GM19395 (cell line): ENCODE measurements around the gene CDC25B.

Experiments
- ATAC-seq: cut with Tn5 transposase; IDR thresholded peaks from one replicate; pipeline ENCODE4 v1.9.1; 2021; ENCODE audit warnings: mild to moderate bottlenecking, moderate library complexity; ENCODE audit not compliant: unreplicated experiment

Gene CDC25B

DNA sequence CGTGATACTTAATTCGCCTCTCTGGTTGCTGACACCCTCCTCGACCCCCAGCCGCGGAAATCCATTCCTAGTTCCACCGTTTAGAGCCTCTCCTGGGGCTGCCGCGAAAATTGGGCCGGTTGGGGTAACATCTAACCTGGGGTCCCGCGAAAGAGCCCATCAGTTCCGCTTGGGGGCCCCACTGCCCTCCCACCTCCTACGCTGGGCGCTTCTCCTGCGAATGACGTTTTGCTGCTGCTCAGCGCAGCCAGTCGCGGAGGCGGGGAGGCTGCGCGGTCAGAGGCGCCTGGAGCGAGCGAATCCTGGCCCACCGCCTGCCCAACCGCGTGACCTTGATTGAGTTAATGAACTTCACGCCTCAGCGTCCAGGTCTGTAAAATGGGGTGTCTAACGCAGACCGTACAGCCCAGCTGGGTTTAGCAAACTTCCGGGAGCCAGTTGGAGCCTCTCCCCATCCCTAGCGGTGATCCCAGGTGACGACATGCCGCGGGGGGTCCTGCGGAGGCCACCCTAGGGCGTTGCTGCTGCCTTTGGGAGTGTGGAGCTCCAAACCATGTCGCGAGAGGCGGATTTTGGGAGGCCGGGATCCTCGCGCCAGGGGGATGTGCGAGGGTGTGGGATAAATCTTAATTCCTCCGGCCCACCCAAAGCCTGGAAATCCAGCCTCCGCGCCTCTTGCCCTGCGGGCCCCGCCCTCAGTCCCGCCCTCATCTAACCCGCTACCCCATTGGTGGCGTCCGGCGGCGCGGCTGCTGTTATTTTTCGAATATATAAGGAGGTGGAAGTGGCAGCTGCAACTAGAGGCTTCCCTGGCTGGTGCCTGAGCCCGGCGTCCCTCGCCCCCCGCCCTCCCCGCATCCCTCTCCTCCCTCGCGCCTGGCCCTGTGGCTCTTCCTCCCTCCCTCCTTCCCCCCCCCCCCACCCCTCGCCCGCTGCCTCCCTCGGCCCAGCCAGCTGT lies at the start of gene CDC25B:
Gene CDC25B (plus strand): TSS at position 800 of the 958 bp plus-strand sequence. CDS start 222 bp downstream, outside the sequence.
- ATAC-seq = peak; percentile 73

DNA sequence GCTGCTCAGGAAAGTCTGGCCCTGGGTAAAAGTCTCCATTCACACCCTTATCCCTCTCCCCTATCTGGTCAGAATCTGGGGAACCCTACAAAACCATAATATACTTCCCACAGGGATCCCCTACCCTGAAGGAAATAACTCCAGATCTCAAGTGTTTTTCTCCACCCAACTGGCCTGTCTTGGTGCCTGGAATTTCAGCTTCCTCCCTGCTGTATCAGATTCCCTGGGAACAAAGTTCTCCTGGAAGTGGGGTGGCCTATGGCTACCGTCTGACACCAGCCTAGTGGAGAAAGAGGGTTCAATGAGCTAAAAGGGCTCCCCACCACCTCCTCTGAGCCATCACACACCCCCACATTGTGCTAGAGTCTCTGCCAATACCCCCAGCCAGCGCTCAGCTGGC lies 48.6 kb upstream of the CDC25B start:
- ATAC-seq = no peak

DNA sequence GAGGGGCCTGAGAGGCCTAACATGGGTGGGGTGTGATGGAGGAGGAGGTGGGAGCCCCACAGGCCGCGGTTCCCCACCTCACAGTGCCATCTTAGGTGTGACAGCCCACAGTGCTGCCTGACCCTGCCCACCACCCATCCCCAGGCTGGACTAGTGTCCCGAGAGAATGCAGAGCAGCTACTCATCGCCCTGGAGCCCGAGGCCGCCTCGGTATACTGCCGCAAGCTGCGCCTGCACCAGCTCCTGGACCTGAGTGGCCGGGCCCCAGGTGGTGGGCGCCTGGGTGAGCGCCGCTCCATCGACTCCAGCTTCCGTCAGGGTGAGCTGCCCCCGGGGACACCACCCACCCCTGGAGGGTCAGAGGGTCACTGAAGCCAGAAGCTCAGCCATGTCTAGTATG lies 48.0 kb upstream of the CDC25B start:
- ATAC-seq = no peak

DNA sequence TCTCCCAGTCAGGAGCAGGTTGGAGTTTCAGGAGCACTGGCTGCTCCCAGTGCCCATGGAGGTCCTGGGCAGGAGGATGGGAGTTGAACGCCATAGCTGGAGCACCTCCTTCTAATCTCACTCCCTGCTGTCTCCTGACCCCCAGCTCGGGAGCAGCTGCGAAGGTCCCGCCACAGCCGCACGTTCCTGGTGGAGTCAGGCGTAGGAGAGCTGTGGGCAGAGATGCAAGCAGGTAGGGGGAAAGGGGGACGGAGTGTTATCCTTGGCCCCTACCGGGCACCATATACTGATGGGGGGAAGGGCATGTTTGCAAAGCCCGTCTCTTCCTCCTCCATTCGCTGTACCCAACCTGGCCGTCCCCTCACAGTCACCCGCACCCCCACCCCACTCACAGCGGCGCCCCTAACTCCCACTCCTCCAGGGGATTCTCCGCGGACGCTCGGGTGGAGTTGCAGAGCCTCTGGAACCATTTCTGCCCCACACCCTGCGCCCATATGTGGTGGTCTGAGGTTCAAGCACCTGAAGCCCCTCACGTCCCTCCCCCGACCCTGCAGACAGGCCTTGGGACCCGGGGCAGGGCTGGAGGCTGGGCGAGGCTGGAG lies 46.9 kb upstream of the CDC25B start:
- ATAC-seq = no peak

DNA sequence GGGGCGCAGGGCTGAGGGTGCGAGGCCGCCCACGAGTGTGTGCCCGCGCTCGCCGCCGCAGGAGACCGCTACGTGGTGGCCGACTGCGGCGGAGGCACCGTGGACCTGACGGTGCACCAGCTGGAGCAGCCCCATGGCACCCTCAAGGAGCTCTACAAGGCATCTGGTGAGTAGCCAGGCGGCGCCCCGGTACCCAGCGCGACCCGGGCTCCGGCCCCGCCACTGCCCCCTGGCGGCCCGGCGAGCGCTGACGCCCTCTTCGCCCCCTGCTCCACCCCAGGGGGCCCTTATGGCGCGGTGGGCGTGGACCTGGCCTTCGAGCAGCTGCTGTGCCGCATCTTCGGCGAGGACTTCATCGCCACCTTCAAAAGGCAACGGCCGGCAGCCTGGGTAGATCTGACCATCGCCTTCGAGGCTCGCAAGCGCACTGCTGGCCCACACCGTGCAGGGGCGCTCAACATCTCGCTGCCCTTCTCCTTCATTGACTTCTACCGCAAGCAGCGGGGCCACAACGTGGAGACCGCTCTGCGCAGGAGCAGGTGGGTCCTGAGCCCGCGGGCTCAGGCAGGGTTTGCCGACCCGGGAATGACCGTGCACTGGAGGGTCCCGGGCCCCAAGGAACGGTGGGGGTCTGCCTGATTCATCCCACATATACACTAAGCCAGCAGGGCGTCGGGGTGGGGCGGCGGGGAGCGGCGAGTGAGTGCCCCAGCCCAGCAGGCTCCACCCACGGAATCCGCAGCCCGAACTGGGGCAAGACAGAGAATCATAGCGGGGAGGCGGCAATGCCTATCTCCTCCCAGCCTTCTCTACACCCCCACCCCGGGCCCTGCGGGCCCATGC lies 46.2 kb upstream of the CDC25B start:
- no peak for ATAC-seq

DNA sequence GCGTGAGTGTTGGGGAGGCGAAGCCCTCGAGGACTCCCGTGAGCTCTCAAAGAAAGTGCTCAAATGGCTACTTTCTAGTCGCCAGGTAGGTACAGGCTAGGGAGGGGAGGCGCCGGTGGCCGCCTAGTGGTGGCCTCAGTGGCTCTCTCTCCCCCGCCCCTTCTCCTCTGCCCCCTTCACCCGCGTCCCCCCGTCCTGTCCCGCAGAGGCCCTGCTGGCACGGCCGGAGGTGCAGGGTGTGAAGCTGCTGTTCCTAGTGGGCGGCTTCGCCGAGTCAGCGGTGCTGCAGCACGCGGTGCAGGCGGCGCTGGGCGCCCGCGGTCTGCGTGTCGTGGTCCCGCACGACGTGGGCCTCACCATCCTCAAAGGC lies 44.8 kb upstream of the CDC25B start:
- no peak for ATAC-seq

DNA sequence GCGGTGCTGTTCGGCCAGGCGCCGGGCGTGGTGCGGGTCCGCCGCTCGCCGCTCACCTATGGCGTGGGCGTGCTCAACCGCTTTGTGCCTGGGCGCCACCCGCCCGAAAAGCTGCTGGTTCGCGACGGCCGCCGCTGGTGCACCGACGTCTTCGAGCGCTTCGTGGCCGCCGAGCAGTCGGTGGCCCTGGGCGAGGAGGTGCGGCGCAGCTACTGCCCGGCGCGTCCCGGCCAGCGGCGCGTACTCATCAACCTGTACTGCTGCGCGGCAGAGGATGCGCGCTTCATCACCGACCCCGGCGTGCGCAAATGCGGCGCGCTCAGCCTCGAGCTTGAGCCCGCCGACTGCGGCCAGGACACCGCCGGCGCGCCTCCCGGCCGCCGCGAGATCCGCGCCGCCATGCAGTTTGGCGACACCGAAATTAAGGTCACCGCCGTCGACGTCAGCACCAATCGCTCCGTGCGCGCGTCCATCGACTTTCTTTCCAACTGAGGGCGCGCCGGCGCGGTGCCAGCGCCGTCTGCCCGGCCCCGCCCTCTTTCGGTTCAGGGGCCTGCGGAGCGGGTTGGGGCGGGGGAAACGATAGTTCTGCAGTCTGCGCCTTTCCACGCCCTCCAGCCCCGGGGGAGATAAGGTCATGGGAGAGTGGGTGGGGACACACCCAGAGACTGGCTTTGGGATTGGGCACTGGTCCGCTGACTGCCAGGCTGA lies 44.3 kb upstream of the CDC25B start:
- no peak for ATAC-seq

DNA sequence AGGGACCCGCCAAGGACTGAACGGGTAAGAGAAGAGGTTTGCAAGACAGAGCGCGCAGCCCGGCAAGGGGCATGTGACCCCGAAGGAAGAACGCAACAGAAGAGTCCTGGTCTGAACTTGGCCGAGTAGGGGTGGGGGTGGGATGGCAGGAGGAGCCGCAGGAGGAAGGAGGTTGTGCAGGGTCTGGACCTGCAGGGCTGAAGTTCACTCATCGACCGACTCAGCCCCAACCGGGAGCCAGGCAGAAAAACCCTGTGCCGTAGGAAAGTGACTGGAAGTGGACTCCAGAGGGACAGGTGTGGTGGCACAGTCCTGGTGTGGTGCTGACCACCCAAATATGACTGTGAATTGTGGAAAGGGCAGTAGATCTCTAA lies 43.7 kb upstream of the CDC25B start:
- no peak for ATAC-seq

DNA sequence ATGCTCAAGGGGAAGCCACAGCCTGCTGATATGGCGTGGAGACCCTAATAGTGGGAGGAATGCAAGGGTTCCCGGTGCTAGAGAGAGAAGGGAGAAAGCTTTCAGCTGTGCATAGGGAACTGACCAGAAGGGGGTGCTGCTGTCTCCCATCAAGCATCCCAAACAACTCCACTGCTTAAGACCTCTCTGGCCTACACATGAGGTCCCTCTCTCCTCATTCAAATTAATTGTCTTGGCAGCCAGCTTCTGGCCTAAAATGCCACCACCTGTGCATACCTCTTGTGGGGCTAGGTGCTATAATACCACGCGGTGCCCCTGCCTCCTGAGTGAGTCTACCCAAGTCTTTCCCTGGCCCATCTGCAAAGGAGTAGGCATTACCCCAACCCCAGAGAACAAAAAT lies 43.0 kb upstream of the CDC25B start:
- ATAC-seq = no peak

DNA sequence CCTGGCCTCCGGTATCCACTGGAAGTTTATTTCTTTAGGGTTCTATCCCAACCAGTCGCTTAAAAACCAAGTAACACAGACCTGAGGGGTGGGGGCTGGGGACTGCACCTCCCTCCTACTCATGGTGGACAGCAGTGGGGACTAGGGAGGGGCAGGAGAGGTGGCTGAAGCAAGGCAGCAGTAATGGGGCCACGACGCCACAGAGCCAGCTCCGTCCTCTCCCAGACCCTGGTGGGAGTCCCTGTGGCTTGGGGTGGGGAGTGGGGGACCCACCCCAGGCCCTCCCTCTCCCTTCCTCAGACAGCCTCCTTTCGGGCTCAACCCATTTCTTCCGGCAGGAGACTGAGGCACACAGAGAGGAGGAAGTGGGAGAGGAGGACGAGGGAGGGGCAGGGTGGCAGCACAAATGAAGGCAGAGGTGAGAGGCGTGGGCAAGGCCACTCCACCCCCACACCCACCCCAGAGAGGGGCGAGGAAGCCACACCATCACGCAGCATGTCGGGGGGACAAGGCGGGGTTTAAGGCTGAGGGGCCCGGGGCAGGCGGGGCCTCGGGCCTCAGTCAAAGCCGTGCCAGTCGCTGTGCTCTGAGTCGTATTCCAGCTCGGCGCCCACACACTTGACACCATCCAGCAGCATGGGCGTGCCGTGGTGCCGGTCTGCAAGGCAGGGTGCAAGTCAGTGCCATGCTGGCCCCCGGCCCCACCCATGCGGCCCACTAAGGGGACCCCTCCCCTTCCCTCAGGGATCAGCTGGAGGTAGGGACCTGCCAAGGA lies 42.4 kb upstream of the CDC25B start:
- ATAC-seq = no peak

DNA sequence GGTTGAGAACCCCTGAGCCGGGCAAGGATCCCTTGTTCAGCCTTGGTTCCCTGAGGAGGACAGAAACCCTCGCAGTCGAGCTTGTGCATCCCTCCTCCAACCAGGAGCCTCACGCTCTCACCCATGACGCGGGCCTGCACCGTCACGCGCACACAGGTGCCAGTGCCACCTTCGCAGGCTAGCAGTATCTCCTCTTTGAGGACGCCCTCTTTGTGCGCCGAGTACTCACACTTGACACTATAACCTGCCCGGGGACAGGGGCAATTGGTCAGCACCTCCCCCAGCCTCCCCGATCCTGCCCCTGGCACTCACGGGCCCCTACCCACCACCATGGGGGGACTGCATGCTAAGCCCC lies 41.9 kb upstream of the CDC25B start:
- no peak for ATAC-seq

DNA sequence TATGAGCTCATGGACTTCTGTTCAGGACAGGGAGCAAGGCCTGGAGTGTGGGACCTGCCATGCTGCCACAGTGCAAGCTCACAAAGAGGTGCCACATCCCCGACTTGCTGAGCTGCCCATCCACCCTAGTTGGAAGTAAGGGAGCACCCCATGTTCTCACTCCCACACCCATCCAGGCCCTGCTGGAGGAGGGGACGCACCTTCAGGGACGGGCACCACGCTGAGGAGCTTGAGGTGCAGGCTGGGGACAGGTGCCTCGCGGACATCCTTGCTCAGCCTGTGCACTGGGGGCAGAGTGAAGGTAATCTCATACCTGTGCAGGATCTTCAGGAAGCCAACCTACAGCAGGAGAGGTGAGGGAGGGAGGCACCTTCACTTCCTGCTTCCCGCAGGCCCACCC lies 40.8 kb upstream of the CDC25B start:
- no peak for ATAC-seq

DNA sequence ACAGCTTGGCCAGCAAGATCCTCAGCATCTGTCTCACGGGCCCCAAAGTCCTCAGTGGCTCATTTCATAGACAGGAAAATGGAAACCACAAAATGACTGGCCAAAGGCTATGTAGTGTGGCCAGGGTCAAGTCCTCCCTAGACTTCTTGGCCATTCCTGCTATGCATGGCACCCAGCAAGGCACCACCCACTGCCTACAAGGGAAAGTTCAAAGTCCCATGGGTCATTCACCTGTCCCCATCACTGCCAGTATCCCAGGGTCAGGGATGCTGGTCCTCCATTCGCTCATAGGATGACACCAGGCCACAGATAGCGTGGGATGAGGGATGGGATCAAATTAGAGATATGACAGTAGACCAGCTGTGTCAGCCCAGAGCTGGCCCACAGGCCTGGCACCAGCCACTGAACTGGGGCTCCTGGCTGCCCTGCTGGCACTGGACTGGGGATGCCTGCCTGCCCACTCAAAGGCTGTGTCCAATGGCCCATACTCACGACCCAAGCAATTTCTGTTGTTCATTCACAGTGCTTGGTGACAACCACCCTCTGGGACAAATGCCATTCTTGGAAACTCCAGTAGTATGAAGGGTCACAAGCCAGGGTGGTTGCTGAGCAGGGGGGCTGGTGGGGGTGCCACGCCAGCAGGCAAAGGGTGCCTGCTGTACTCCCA lies 40.2 kb upstream of the CDC25B start:
- no peak for ATAC-seq

DNA sequence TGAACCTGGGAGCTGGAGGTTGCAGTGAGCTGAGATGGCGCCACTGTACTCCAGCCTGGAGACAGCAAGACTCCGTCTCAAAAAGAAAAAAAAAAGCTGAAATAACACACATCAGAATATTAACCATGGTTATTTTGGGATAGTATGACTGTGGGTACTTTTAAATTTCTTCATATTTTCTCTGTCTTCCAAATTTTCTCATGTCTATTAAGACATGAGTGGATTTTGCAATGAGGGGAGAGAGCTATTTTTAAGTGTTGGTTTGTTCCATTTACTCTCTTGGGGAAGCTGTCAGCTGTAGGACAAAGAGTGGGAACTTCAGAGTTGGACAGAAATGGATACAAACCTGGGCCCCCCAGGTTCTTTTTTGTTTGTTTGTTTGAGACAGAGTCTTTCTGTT lies 38.8 kb upstream of the CDC25B start:
- no peak for ATAC-seq

DNA sequence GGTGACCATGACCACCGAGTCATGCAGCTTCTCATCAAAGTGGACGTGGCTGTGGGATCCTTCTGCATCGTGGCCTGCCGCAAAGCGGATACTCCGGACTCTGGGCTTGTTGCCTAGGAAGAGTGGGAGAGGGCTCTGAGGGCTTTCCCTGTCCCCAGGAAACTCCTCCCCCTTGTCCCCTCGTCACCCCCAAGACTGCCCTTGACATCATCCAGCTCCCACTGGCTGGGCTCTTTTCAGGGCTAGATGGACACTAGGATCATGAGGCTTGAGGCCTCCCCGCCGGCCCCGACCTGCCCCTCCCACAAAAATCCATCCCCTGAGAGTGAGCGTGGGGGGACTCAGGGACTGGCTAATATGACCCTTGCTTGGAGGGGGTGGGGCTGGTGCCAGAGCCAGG lies 37.5 kb upstream of the CDC25B start:
- no peak for ATAC-seq

DNA sequence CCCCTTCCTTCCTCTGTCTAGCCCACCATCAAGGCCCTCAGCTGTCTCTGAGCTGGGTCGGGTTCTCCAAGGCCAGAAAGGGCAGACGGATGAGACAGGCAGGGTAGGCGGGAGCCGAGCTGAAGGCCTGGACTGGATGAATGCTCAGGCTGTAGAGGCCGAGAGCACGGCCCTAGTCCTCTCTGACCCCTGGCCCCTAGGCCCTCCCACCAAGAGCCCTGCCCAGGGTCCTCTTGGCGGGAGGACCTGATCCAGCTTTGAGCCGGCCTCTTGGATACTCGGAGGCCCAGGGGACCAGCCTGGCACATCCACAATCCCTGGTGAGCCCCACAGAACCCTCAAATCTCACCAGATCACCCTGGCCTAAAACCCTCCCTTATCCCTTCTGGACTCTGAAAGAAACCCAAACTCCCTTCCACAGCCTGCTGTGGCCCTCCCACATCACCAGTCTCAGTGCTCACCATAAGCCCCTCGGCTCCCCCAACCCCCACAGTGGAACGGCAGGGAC lies 36.7 kb upstream of the CDC25B start:
- ATAC-seq = no peak

DNA sequence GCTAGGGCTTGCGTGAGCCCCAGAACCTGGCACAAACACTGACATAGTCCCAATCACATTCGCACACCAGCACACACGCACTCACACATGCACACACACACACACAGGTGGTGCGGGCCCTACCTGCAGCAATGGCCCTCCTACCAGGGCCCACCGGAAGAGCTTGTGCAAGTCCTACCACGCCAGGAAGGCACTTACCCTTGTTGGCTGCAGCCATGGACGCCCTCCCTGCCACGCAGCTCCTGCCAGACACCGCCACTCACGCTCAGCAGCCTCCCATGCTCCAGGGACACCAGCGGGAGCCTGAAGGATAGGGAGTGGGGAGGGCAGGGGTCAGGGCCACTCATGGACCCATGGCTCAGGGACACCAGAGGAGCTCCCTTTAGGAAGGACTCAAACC lies 36.2 kb upstream of the CDC25B start:
- ATAC-seq = no peak

DNA sequence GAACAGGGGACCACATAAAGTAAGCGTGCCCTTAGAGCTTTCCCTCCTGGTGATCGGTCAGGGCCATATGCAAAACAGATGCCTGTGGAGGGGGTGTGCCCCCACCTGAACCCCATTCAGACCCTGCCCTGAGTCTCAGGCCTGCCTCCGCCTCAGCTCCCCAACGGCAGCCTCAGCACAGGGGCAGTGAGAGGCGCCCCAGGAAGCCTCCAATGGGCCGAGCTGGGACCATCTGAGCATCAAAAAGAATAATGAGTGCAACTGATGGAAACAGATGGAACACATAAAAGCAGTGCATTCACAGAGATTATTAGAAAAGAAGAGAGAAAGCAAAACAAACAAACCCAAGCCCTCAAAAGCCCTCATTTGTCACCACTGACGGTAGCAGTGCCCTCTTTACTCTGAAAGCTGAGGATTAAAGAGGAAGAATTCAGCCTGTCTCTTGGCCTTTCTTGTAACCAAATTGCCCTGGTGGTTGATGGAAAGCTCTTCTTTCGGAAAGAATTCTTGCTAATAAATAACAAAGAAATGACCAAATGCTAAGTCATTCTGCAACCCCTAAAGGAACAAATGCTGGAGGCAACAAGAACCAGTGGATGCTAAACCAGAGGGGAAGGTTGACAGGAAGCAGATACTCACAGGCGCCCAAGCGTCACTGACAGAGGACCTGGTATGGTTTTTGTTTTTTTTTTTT lies 35.3 kb upstream of the CDC25B start:
- no peak for ATAC-seq
